Thyroid gland (tissue), 4 donors: ENCODE results near the gene ADAMTS6.

Source experiments
- CTCF ChIP-seq, 6 experiments: fragments of 200-600 bp in 3 of 6; fragments of 450-650 bp in 3 of 6; sonication (generic) in 3 of 6; IDR thresholded peaks; one replicate each; pipeline ENCODE4 v1.5.1; 2016 to 2019; ENCODE audit warnings: antibody characterized with exemption in 6 of 6, mild to moderate bottlenecking in 2 of 6, inconsistent platforms in 1 of 6, moderate library complexity in 1 of 6
- POLR2A ChIP-seq, 2 donors: fragments of 450-650 bp; IDR thresholded peaks; one replicate each; pipeline ENCODE4 v1.6.1; 2017; ENCODE audit warnings: antibody characterized with exemption in 2 of 2, mild to moderate bottlenecking in 2 of 2, moderate library complexity in 1 of 2

GRCh38 chr5:65480306-65480865 is 1.3 kb downstream of the ADAMTS6 start:
- TF ChIP-seq CTCF (IDR thresholded peaks at IDR 0.05) (no peak), POLR2A (IDR thresholded peaks at IDR 0.05) (no peak)
